SJCRH30 (cell line): ENCODE data around the gene KDM3B. TPM values are rescaled to one million over a fixed set of nuclear protein-coding genes. Genes with fewer than 3 reads are reported as not detected.
"Not testable (repeated sequence)": the region's sequence is repeated elsewhere in the genome, so short reads cannot be mapped to it uniquely, and the experiment has no call there.

Experiments
- DNase-seq, 2 experiments: peaks; one replicate each; pipeline ENCODE4 v3.0.0-alpha.2; 2015 to 2020
- H3K27ac ChIP-seq: fragments of 250-450 bp; sonication (Bioruptor Pico); 2 replicates; pipeline ENCODE4 v1.5.1; 2020; ENCODE audit warnings: mild to moderate bottlenecking, moderate library complexity
- H3K27me3 ChIP-seq: fragments of 250-450 bp; sonication (Bioruptor Pico); 2 replicates; pipeline ENCODE4 v1.5.1; 2020; ENCODE audit warnings: mild to moderate bottlenecking, moderate library complexity
- H3K36me3 ChIP-seq: fragments of 250-450 bp; sonication (Bioruptor Pico); 2 replicates; pipeline ENCODE4 v1.5.1; 2020; ENCODE audit warnings: mild to moderate bottlenecking, moderate library complexity
- H3K4me1 ChIP-seq: fragments of 250-450 bp; sonication (Bioruptor Pico); 2 replicates; pipeline ENCODE4 v1.5.1; 2020; ENCODE audit warnings: mild to moderate bottlenecking, moderate library complexity
- H3K4me3 ChIP-seq: fragments of 250-450 bp; sonication (Bioruptor Pico); 2 replicates; pipeline ENCODE4 v1.5.1; 2020; ENCODE audit warnings: mild to moderate bottlenecking, moderate library complexity
- H3K9me3 ChIP-seq: fragments of 250-450 bp; sonication (Bioruptor Pico); replicated peaks from 2 replicates; pipeline ENCODE4 v1.5.1; 2020; ENCODE audit warnings: mild to moderate bottlenecking, moderate library complexity
- total RNA-seq: library from RNA; depleted of rRNA; stranded (reverse); fragments of >200 nt; shearing (Covaris generic); gene quantifications from 2 replicates; pipeline ENCODE4 v1.2.3, GENCODE V29; 2014

Gene KDM3B
- total RNA-seq, 1 experiment from 2014 or later = 75.2 TPM

- Histone ChIP-seq H3K27ac (no peak overlapping the region), H3K27me3 (no peaks in the 10 kb centered on the region), H3K4me1 (no peaks in the 10 kb centered on the region), H3K36me3 (peaks cover 51% of the 10 kb centered on the region), H3K4me3 (no peak overlapping the region), H3K9me3 (no peaks in the 10 kb centered on the region)
- no peak for DNase-seq
These were observed 50.2 kb downstream of the KDM3B start for GRCh38 chr5:138402640-138403039.

DNA sequence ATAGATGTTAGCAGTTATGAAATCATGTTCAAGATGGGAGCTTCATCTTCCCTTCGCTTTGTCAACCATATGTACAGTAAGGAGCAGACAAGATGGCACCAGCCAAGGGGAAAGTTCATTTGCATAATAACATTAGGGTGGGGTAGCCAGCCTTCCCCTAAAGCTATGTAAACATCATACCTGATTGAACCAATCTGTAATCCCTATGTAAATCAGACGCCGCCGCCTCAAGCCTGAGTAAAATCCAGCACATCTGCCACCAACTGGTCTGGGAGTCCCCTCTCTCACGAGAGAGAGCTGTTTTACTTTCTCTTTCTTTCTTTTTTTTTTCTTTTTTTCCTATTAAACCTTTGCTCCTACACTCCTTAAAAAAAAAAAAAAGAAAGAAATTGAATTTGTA is 55.5 kb downstream of the KDM3B start:
- no peaks in the 10 kb centered on the region for H3K4me1 ChIP-seq
- H3K4me3 ChIP-seq = no peak overlapping the region
- peaks cover 48% of the 10 kb centered on the region for H3K36me3 ChIP-seq
- no peaks in the 10 kb centered on the region for H3K27me3 ChIP-seq
- DNase-seq = no peak
- H3K27ac ChIP-seq = no peak overlapping the region
- H3K9me3 ChIP-seq = no peaks in the 10 kb centered on the region

- H3K36me3 ChIP-seq = peaks cover 61% of the 10 kb centered on the region
- peak; percentile 65 to 71 for DNase-seq
- not testable (repeated sequence) for H3K9me3 ChIP-seq, H3K27me3 ChIP-seq, H3K27ac ChIP-seq, H3K4me1 ChIP-seq, H3K4me3 ChIP-seq
These were observed 58.6 kb downstream of the KDM3B start for GRCh38 chr5:138410996-138411640.

GRCh38 chr5:138418444-138418843 is 66.0 kb downstream of the KDM3B start:
- no peaks in the 10 kb centered on the region for H3K27me3 ChIP-seq
- H3K36me3 ChIP-seq = peaks cover 81% of the 10 kb centered on the region
- no peaks in the 10 kb centered on the region for H3K9me3 ChIP-seq
- H3K27ac ChIP-seq = no peak overlapping the region
- DNase-seq = no peak
- H3K4me1 ChIP-seq = no peaks in the 10 kb centered on the region
- no peak overlapping the region for H3K4me3 ChIP-seq

DNA sequence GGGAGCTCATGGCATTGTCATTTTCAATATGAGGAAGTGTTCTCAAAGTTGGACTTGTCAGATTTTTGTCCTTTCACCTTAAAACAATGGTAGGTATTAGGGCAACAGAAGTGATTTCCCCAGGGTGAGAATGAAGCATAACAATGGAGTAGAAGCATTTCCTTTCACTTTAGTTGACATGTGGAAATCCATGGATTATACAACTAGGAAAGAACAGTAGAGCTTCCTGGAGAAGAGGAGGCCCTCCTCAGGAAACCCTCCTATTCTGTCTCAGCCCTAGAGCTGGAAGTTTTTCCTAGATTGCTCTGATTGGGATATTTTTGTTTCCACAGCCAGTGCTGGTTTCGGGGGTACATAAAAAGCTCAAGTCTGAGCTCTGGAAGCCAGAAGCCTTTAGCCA is 72.6 kb downstream of the KDM3B start:
- no peak for DNase-seq
- Histone ChIP-seq H3K27ac (no peak overlapping the region), H3K36me3 (peaks cover 75% of the 10 kb centered on the region), H3K27me3 (no peaks in the 10 kb centered on the region), H3K4me1 (no peaks in the 10 kb centered on the region), H3K9me3 (no peaks in the 10 kb centered on the region), H3K4me3 (no peak overlapping the region)

GRCh38 chr5:138435943-138436342 is 83.5 kb downstream of the KDM3B start:
- no peaks in the 10 kb centered on the region for H3K4me1 ChIP-seq
- no peak overlapping the region for H3K4me3 ChIP-seq
- no peaks in the 10 kb centered on the region for H3K27me3 ChIP-seq
- H3K27ac ChIP-seq = no peak overlapping the region
- no peaks in the 10 kb centered on the region for H3K9me3 ChIP-seq
- peaks cover 47% of the 10 kb centered on the region for H3K36me3 ChIP-seq
- DNase-seq = no peak

DNA sequence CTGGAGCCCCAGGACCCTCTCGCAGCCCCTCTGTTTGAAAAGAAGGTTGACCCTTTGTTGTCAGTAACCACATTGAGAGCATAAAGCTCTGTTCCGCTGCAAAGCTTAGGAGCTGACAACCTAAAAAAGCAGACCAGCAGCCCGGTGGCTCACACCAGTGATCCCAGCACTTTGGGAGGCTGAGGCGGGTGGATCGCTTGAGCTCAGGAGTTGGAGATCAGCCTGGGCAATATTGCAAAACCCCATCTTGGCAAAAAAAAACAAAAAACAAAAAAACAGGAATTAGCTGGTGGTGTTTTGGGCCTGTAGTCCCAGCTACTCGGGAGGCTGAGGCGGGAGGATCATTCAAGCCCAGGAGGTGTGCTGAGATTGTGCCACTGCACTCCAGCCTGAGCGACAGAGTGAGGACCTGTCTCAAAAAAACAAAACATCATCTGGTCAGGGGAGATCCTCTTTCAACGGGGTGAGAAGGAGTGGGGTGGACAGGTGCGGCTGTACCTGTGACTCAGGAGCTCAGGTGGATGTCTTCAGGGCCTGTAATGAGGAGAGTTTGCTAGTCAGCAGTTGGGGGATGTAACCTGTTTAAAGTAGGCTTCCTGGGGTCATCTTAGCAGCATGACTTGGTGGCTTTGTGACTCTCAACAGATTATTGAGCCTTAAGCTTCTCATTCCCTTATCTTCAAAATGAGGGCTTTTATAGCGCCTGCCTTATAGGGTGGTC is 85.7 kb downstream of the KDM3B start:
- Histone ChIP-seq H3K4me3 (peak overlapping the region; percentile 60), H3K9me3 (no peaks in the 10 kb centered on the region), H3K27me3 (no peaks in the 10 kb centered on the region), H3K4me1 (no peaks in the 10 kb centered on the region), H3K27ac (no peak overlapping the region), H3K36me3 (peaks cover 30% of the 10 kb centered on the region)
- no peak for DNase-seq

- peak; percentile 64 to 75 for DNase-seq
These were observed 86.4 kb downstream of the KDM3B start, which contains the start of gene REEP2 for GRCh38 chr5:138438724-138439476. TSS of gene REEP2 (plus strand) at chr5:138439057. CDS start at chr5:138439209, 152 bp downstream.

DNA sequence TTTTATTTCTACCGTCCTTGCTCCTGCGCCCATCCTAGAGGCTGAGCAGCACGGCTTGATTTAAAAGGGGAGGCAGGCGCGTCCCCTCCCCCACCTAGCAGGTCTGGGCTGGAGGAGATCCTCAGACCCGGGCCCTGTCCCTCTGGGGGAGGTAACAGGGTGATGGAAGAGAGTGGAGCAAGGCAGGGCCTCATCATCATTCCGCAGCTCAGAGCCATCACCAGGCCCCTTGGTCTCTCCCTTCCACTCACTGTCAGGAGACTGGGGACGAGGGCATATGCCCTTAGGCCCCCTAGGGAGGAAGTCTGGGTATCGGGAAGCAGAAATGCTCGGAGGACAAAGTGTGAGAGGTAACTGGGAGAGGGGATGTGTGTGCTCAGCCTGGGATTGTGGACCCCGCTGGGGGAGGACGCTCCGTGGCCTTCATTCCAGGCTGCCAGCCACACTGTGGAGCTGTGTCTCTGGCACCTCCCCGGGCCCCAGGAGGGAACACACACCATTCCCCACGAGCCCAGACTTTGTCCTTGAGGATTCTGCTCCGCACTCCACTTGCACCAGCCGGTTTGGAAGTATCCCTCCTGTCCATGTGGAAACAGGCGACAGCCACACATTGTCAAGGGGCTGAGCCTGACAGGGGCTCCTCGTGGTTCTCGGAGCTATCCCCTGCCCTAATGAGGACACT is 87.1 kb downstream of the KDM3B start:
- no peaks in the 10 kb centered on the region for H3K4me1 ChIP-seq
- peaks cover 20% of the 10 kb centered on the region for H3K36me3 ChIP-seq
- H3K27me3 ChIP-seq = no peaks in the 10 kb centered on the region
- H3K27ac ChIP-seq = no peak overlapping the region
- H3K9me3 ChIP-seq = no peaks in the 10 kb centered on the region
- peak overlapping the region; percentile 60 for H3K4me3 ChIP-seq
- DNase-seq = peak; percentile 28 to 46

More at GRCh38 chr5:138438724-138439476, 86.4 kb downstream of the KDM3B start, which contains the start of gene REEP2:
- Histone ChIP-seq H3K27ac (no peak within 1 kb of the TSS), H3K4me1 (no peaks in the 10 kb centered on the region), H3K9me3 (no peaks in the 10 kb centered on the region), H3K36me3 (peaks cover 23% of the 10 kb centered on the region), H3K27me3 (no peaks in the 10 kb centered on the region), H3K4me3 (peak within 1 kb of the TSS; percentile 60)

GRCh38 chr5:138440159-138441073 is 87.9 kb downstream of the KDM3B start:
- Histone ChIP-seq H3K4me1 (no peaks in the 10 kb centered on the region), H3K36me3 (peaks cover 14% of the 10 kb centered on the region), H3K4me3 (no peak overlapping the region), H3K9me3 (no peaks in the 10 kb centered on the region), H3K27ac (no peak overlapping the region), H3K27me3 (no peaks in the 10 kb centered on the region)
- DNase-seq = peak in 1 of 2 experiments; percentile 24

GRCh38 chr5:138441221-138441620 is 88.7 kb downstream of the KDM3B start:
- Histone ChIP-seq H3K36me3 (peaks cover 6% of the 10 kb centered on the region), H3K27me3 (no peaks in the 10 kb centered on the region), H3K4me3 (no peak overlapping the region), H3K9me3 (no peaks in the 10 kb centered on the region), H3K4me1 (no peaks in the 10 kb centered on the region), H3K27ac (no peak overlapping the region)
- DNase-seq = no peak

DNA sequence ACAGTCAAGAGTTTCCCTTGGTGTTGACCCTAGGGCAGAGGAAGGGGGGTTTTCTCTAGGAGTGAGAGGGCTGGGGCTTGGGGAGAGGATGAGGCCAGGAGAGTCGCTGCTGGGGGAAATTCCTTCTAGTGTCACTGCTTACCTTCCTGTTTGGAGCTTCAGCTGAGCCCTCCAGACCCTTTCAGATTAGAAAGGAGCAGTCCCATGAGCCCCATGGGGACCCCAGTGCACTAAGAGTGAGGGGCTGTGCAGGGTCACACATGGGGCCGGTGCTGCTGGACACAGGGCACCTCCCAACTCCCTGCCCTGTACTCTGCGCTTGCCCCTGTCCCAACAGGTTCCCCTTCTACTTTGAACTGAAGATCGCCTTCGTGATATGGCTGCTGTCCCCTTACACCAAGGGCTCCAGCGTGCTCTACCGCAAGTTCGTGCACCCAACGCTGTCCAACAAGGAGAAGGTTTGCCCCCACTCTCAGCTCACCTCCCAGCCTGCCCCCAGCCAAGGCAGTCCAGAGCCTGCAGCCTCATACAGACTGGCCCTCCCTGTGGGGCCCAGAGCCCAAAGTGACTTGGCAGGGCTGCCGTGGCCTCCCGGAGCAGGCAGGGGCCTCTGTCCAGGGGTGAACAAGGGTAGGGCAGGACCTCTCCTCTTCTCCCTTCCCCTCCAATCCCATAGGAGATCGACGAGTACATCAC is 91.7 kb downstream of the KDM3B start:
- Histone ChIP-seq H3K27me3 (no peaks in the 10 kb centered on the region), H3K36me3 (no peaks in the 10 kb centered on the region), H3K4me3 (no peak overlapping the region), H3K4me1 (no peaks in the 10 kb centered on the region; the same call in 1 of the 2 replicates), H3K27ac (no peak overlapping the region), H3K9me3 (no peaks in the 10 kb centered on the region)
- DNase-seq = no peak

DNA sequence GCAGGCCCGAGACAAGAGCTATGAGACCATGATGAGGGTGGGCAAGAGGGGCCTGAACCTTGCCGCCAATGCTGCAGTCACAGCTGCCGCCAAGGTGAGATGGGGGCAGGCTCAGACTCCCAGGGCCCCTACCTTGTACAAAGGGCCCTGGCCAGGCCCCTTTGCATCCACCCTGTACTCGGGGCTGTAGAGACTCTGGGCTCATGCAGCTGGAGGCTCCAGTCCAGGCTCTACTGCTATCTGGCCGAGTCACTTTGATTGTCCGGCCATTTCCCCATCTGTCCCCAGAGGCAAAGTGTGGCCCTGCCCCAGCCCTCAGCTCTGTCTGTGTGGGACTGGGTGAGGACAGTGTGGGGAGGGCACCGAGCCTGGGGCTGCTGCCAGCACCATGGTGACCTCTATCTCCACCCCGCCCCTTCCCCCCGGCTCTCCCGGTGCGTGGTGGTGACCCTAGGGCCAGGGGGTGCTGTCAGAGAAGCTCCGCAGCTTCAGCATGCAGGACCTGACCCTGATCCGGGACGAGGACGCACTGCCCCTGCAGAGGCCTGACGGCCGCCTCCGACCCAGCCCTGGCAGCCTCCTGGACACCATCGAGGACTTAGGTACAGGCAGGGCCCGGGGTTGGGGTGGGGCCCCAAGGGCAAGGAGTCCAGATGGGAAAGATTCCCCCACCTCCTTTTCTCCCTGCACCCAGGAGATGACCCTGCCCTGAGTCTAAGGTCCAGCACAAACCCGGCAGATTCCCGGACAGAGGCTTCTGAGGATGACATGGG is 92.5 kb downstream of the KDM3B start:
- H3K27ac ChIP-seq = no peak overlapping the region
- no peaks in the 10 kb centered on the region for H3K9me3 ChIP-seq
- H3K27me3 ChIP-seq = no peaks in the 10 kb centered on the region
- no peak for DNase-seq
- H3K4me3 ChIP-seq = no peak overlapping the region
- H3K36me3 ChIP-seq = no peaks in the 10 kb centered on the region
- no peaks in the 10 kb centered on the region; the same call in 1 of the 2 replicates for H3K4me1 ChIP-seq
